Fibroblast of skin of right quadriceps (primary cell): ENCODE measurements around the gene USP32.
"Not testable (repeated sequence)": the region's sequence is repeated elsewhere in the genome, so short reads cannot be mapped to it uniquely, and the experiment has no call there.

Experiments
- DNase-seq: peaks from one replicate; pipeline ENCODE4 v3.0.0-alpha.2; 2013

Gene USP32

GRCh38 chr17:60223456-60223855 lies 168.5 kb downstream of the USP32 start:
- DNase-seq, result no peak

GRCh38 chr17:60218774-60219173 lies 173.2 kb downstream of the USP32 start:
- not testable (repeated sequence) for DNase-seq

DNA sequence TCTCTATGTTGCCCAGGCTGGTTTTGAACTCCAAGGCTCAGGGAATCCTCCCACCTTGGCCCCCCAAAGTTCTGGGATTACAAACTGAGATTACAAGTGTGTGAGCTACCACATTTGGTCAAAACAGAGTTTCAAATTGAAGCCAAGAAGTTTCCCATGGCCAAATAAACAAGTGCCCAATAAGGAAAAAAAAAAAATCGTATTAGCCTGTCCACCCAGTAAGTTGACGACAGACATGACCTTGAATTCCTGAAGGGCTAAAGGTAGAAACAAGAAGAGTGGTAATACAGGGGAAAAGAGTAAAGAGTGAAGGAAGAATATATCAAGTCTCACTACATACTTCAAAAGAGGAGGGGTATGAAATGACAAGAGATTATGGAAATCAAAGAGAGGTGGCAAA lies 176.0 kb downstream of the USP32 start:
- not testable (repeated sequence) for DNase-seq

- DNase-seq, result not testable (repeated sequence)
Measured at GRCh38 chr17:60211282-60211681, 180.7 kb downstream of the USP32 start.

DNA sequence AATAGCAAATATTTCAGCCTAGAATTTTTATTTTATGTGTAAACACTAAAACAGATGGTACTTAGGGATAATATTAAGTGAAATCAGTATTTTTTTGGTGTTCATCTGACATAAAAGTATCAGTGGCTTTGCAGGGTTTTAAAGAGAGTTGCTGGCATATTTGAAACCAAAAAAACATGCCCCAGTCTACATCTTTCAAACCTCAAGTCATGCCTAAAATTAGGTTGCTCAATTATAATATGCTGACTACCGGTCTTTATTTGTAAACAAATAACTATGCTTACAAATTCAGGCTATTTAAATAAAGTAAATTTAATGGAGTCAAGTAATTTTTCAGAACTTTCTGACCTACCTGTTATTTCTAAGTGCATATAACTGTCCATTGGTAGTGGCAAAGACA lies 183.6 kb downstream of the USP32 start:
- not testable (repeated sequence) for DNase-seq

DNA sequence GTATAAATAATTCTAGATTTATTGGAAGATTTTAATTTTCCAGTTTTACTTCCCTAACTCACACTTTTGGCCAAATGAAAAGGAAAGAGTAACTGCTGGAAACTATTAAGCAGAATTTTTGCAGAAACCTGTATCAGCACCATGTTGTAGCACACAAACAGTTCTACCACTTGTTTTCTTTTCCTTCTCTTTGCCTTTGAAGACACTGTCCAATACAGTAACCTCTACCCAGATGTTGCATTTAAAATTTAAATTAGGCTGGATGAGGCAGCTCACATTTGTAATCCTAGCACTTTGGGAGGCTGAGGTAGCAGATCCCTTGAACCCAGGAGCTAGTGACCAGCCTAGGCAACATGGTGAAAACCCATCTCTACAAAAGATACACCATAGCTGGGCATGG lies 186.2 kb downstream of the USP32 start:
- DNase-seq, result not testable (repeated sequence)

- DNase-seq, result not testable (repeated sequence)
Measured at GRCh38 chr17:60198630-60199029, 193.3 kb downstream of the USP32 start.

DNA sequence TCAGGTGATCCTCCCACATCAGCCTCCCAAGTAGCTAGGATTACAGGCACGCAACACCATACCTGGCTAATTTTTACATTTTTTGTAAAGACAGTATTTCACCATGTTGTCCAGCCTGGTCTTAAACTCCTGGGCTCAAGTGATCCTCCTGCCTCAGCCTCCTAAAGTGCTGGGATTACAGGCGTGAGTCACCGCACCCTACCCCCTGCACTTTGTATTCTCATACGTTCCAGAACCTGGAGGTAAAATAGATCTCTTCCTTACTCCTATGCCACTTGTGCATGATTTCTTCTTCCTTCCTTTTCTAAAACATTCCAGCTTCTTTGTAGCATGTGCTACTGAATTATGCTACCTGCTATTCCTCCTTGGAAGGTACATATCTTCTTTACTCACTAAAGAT lies 197.8 kb downstream of the USP32 start:
- DNase-seq, result not testable (repeated sequence)

DNA sequence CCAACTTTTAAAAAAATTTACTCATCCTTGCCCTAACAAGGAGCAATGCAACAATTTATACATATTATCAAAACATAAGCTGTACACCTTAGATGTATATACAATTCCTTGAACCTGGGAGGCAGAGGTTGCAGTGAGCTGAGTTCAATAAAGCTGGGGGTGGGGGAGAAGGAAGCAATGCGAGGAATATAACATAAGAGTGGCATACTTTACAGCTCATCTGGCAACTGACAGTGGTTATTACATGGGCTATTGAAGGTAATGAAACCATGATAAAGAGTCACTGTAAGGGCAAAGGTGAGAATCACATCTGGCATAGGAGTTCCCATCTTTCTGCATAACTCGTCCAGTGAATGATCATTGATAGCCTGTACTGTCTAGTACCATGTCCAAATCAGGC lies 198.5 kb downstream of the USP32 start:
- DNase-seq, result no peak

- not testable (repeated sequence) for DNase-seq
Measured at GRCh38 chr17:60193032-60193431, 198.9 kb downstream of the USP32 start.

DNA sequence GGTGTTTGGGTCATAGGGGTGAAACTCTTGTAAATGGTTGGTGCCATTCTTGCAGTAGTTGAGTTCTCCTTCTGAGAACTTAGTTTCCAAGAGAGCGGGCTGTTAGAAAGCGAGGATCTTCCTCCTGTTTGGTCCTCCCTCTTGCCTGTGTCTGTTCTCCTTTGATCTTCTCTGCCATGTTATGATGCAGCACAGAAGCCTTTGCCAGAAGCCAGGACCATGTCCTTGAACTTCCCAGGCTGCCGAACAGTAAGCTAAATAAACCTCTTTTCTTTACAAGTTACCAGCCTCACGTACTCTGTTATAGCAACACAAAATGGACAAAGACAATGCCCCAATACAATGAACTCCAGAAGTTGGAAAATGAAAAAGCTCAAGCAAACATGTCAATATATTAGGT lies 201.9 kb downstream of the USP32 start:
- not testable (repeated sequence) for DNase-seq

- no peak for DNase-seq
Measured at GRCh38 chr17:60188759-60189158, 203.2 kb downstream of the USP32 start.

DNA sequence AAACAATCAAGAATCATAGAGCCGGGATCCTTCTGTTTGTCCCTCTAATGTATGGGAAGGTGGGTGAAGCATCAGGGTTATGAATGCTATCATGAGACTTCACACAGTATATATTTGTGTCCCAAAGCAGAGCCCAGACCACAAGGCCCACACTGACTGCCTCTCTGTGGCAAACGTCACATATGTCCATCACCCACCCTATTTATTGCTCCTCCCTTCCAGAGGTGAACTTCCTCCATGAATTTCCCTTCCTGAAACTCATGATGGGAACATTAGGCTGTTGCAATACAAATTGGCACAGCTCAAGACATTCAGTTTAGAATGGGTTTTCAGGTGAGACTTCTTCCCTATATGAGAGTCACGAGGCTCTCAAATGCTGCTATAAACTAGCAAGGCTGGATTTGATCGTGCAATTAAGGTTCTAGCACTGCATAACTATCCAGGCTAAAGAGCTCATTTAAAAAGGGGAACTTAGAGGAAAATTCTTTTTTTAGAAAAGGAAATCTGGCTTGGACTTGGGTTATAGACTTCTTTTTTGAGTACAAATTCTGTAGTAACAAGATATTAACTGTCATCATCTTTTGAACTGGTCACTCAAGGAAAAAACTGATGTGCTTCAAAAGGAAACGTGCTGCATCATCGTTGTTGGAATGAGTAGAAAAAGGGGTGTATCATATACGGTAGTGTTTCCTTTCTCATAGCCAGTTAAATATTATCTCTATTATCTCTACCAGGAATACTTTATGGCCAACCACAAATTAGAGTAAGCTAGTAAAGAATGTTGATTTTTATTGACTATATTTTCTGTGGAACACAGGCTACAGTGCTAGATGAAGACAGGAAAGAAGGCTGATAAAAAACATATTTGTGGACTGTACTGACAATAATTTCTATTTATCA lies 204.8 kb downstream of the USP32 start:
- DNase-seq, result peak; percentile 71

DNA sequence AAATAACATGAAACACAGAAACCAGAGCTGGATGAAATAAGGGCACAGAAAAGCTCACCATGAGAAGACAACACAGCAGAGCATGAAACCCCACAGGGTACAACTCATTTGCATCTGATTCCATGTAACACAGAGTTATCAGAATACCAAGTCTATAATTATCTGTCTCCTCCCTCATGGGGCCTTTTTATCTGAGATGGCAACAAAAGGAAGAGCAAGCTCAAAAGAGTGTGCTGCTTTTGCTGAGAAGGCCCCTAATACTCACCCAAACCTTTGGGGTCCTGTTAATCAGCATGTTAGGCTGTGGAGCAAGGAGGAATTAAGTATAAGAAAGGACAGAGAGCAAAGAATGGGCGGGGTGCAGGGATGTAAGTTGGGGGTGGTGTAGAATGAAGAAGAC lies 205.6 kb downstream of the USP32 start:
- DNase-seq, result not testable (repeated sequence)

- not testable (repeated sequence) for DNase-seq
Measured at GRCh38 chr17:60180380-60180779, 211.6 kb downstream of the USP32 start.

DNA sequence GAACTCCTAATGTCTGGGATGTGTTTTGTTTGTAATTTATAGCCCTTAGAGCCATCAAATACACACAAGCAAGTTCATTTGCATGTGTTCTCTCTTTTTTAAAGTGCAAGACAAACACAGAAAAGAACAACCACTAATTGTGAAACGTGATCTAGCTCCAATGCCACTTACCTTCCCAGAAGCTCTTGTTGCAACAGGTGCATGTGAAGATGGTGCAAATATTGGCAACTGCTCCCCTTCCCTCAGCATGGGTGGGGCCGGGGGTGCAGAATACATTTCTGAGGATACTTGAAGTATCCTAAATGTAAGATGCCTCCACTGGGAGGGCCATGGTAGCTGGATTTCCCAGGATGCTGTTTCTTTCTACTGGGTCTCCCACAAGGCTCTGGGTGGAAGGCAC lies 213.8 kb downstream of the USP32 start:
- not testable (repeated sequence) for DNase-seq

- DNase-seq, result not testable (repeated sequence)
Measured at GRCh38 chr17:60176763-60177162, 215.2 kb downstream of the USP32 start.

- DNase-seq, result not testable (repeated sequence)
Measured at GRCh38 chr17:60174767-60175166, 217.2 kb downstream of the USP32 start.

GRCh38 chr17:60174035-60174434 lies 217.9 kb downstream of the USP32 start:
- DNase-seq, result no peak

GRCh38 chr17:60173304-60173819 lies 218.6 kb downstream of the USP32 start:
- DNase-seq, result peak; percentile 78

DNA sequence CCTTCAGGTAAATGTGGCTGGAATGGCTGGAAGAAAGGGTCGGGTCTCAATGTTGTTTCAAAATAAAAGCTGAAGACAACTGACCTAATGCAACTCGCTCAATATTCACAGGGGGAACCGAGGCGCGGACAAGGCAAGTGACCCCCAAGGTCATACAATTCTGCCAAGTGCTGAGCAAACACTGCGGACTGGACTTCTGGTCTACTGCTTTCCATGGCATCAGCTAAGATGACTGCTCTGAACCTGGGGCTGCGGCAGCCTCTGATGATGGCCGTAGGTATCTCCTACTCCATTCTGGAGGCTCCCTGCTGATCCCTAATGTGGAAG lies 220.2 kb downstream of the USP32 start:
- DNase-seq, result no peak

DNA sequence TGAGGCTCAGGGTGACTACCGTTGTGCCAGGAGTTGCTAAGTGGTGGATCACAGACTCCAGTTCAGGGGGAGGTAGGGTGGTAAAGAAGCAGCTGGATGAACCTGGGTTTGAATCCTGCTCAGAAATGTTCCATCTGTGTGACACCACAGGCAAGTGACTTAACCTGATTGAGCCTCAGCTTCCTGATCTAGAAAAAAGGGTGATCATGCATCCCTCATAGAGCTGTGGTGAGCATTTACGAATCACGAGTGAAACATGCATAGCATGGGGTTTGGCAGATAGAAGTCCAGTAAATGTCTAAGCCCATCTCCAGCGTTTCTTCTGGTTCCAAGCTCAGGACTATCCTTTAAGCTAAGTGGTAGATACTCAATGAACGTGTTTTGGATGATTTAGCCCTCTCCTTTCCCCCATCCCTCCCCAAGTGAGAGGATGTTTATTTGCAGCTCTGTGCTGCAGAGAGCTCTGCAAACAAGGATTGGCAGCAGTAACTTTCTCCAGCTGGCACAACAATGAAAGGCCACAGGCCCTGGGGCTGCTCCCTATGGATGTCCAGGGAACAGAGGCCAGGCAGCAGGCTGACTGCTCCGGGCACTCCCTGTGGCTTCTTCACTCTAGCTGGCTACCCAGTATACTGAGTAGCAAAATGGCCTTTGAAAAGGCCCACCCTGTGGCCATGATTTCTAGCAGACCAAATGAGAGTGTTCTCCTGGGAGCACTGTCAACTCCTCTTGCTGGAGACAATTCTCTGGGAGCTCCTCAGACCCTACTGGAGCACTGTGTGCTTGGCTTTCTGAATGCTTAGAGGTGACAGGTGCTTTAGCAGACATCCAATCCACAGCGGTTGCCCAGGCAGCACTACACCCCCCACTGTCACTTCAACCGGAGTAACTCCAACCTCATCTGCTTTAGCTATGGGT lies 220.8 kb downstream of the USP32 start:
- DNase-seq, result no peak
